Thoracic aorta (tissue), 2 donors: ENCODE measurements around the gene NEK5. TPM values are rescaled to one million over a fixed set of nuclear protein-coding genes. Genes with fewer than 3 reads are reported as not detected.
"Not testable (repeated sequence)": the region's sequence is repeated elsewhere in the genome, so short reads cannot be mapped to it uniquely, and the experiment has no call there.

Experiments
- ATAC-seq: fragments of 150-250 bp; one replicate; pipeline ENCODE4 v1.8.0; 2017; ENCODE audit warnings: low read depth; ENCODE audit not compliant: insufficient number of reproducible peaks, low FRiP score
- DNase-seq: peaks from one replicate; pipeline ENCODE4 v3.0.0-alpha.2; 2020; ENCODE audit warnings: low spot score
- H3K27ac ChIP-seq, 2 donors: fragments of 200-600 bp; sonication (generic); 1 replicate in 1 of 2; 2 replicates in 1 of 2; pipeline ENCODE4 v1.5.1; 2016; ENCODE audit warnings: mild to moderate bottlenecking in 2 of 2, moderate library complexity in 2 of 2
- H3K27me3 ChIP-seq: fragments of 200-600 bp; sonication (generic); replicated peaks from 2 replicates; pipeline ENCODE4 v1.6.0; 2016; ENCODE audit warnings: mild to moderate bottlenecking; ENCODE audit not compliant: insufficient read depth
- H3K36me3 ChIP-seq: fragments of 200-600 bp; sonication (generic); one replicate; pipeline ENCODE4 v1.5.1; 2016
- H3K4me1 ChIP-seq, 2 donors: fragments of 200-600 bp; sonication (generic); 1 replicate in 1 of 2; 2 replicates in 1 of 2; pipeline versions ENCODE4 v1.5.1 to v1.6.0; 2016; ENCODE audit warnings: low read depth in 2 of 2, mild to moderate bottlenecking in 1 of 2; ENCODE audit not compliant: control insufficient read depth in 1 of 2
- H3K4me3 ChIP-seq: fragments of 200-600 bp; sonication (generic); 2 replicates; pipeline ENCODE4 v1.5.1; 2016; ENCODE audit warnings: mild to moderate bottlenecking
- H3K9me3 ChIP-seq: fragments of 200-600 bp; sonication (generic); 2 replicates; pipeline ENCODE4 v1.5.1; 2016
- total RNA-seq, 2 donors: library from RNA; depleted of rRNA; stranded (reverse); fragments of >200 nt; gene quantifications; one replicate each; pipeline versions ENCODE4 v1.1.0 to v1.2.3, GENCODE V29; 2016
- TF ChIP-seq, protein P1 (sequence below): fragments of 200-600 bp; sonication (generic); IDR thresholded peaks from one replicate; pipeline ENCODE4 v1.5.1; 2019; ENCODE audit warnings: antibody characterized with exemption

NEK5 gene
- total RNA-seq, 2 donors from 2014 or later, result 0.27 to 0.28 TPM

DNA sequence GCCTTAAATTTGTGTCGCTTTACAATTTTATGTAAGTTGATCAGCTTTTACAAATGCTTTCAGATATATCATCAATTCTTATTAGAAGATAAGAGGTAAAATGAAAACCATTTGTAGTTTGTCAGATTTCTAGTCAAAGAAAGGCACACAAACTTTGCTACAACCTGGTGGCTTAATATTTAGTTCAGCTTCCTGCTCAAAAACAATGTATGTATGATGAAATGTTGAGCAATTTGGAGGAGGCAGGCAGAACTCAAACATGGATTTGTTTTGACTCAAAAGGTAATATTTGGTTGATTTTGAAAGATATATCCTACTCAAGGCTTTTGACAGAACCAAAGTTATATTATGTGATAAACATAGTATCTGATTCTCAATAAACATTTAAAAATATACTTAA is 24.2 kb downstream of the NEK5 start:
- TF ChIP-seq, protein P1, sequence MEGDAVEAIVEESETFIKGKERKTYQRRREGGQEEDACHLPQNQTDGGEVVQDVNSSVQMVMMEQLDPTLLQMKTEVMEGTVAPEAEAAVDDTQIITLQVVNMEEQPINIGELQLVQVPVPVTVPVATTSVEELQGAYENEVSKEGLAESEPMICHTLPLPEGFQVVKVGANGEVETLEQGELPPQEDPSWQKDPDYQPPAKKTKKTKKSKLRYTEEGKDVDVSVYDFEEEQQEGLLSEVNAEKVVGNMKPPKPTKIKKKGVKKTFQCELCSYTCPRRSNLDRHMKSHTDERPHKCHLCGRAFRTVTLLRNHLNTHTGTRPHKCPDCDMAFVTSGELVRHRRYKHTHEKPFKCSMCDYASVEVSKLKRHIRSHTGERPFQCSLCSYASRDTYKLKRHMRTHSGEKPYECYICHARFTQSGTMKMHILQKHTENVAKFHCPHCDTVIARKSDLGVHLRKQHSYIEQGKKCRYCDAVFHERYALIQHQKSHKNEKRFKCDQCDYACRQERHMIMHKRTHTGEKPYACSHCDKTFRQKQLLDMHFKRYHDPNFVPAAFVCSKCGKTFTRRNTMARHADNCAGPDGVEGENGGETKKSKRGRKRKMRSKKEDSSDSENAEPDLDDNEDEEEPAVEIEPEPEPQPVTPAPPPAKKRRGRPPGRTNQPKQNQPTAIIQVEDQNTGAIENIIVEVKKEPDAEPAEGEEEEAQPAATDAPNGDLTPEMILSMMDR, result no peak
- H3K4me3 ChIP-seq, result no peak overlapping the region
- no peaks in the 10 kb centered on the region for H3K27me3 ChIP-seq
- H3K4me1 ChIP-seq, result no peaks in the 10 kb centered on the region
- no peaks in the 10 kb centered on the region for H3K36me3 ChIP-seq
- H3K9me3 ChIP-seq, result no peaks in the 10 kb centered on the region
- ATAC-seq, result no peak
- H3K27ac ChIP-seq, result no peak overlapping the region
- no peak for DNase-seq

DNA sequence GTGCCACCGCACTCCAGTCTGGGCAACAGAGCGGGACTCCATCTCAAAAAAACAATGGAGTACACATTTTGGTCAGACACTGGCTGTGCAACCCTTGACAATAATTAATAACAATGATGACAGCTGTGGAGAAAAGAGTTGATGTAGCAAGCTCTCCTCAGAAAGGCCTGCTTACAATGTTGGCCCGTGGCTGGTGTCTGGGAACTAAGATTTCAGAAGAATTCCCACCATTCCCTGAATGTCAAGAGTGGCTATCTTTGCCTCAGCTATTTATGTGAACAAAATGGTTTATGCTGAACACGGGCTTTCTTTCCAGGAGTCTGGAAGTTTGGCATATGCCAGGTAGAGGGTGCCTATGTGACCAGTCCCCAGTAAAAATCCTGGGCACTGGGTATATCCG is 25.5 kb downstream of the NEK5 start:
- ATAC-seq, result no peak
- TF ChIP-seq, protein P1, result no peak

DNA sequence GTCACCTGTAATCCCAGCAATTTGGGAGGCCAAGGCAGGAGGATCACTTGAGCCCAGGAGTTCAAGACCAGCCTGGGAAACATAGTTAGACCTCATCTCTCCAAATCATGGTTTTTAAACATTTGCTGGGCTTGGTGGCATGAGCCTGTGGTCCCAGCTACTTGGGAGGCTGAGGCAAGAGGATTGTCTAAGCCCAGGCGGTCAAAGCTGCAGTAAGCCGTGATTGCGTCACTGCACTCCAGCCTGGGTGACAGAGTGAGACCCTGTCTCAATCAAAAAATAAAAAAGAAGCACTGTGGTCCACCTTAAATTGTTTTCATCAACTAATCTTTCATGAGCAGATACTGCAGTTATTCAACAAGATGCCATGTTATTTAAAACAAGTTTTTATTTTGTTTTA is 26.4 kb downstream of the NEK5 start:
- ATAC-seq, H3K4me1 ChIP-seq, H3K9me3 ChIP-seq, H3K36me3 ChIP-seq, H3K4me3 ChIP-seq, H3K27ac ChIP-seq, H3K27me3 ChIP-seq, DNase-seq: not testable (repeated sequence)

More for the DNA sequence above, 25.5 kb downstream of the NEK5 start:
- Histone ChIP-seq H3K4me3 (no peak overlapping the region), H3K27ac (no peak overlapping the region), H3K9me3 (no peaks in the 10 kb centered on the region), H3K27me3 (no peaks in the 10 kb centered on the region), H3K36me3 (no peaks in the 10 kb centered on the region), H3K4me1 (no peaks in the 10 kb centered on the region)
- no peak for DNase-seq

DNA sequence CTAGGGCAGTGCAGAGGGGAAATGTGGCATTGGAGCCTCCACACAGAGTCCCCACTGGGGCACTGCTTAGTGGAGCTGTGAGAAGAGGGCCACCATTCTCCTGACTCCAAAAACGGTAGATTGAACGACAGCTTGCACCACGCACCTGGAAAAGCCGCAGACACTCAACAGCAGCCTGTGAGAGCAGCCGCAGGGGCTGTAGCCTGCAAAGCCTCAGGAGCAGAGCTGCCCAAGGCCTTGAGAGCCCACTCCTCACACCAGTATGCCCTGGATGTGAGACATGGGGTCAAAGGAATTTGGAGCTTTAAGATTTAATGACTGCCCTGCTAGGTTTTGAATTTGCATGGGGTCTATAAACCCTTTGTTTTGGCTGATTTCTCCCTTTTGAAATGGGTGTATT is 31.7 kb downstream of the NEK5 start:
- TF ChIP-seq, protein P1, result no peak
- Histone ChIP-seq H3K4me1 (no peaks in the 10 kb centered on the region), H3K9me3 (no peaks in the 10 kb centered on the region), H3K27me3 (no peaks in the 10 kb centered on the region), H3K36me3 (no peaks in the 10 kb centered on the region), H3K4me3 (no peak overlapping the region), H3K27ac (no peak overlapping the region)
- no peak for DNase-seq
- no peak for ATAC-seq

DNA sequence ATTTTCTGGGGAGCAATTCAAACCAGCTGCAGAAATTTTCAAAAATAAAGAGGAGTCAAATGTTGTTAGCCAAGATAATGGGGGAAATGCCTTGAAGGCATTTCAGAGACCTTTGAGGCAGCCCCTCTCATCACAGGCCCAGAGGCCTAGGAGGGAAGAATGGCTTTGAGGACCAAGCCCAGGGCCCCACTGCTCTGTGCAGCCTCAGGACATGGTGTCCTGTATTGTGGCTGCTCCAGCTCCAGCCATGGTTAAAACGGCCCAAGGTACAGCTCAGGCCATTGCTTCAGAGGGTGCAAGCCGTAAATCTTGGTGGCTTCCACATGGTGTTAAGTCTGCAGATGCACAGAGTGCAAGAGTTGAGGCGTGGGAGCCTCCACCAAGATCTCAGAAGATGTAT is 32.1 kb downstream of the NEK5 start:
- Histone ChIP-seq H3K4me1 (no peaks in the 10 kb centered on the region), H3K4me3 (no peak overlapping the region), H3K9me3 (no peaks in the 10 kb centered on the region), H3K36me3 (no peaks in the 10 kb centered on the region), H3K27ac (no peak overlapping the region), H3K27me3 (no peaks in the 10 kb centered on the region)
- no peak for ATAC-seq
- no peak for DNase-seq
- TF ChIP-seq, protein P1, result no peak

DNA sequence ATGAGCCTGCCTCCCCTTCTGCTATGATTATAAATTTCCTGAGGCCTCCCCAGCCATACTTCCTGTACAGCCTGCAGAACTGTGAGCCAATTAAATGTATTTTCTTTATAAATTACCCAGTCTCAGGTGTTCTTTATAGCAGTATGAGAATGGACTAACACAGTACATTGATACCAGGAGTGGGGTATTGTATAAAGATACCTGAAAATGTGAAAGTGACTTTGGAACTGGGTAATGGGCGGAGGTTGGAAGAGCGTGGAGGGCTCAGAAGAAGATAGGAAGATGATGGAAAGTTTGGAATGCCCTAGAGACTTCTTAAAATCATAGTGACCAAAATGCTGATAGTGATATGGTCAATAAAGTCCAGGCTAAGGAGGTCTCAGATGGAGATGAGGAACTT is 32.8 kb downstream of the NEK5 start:
- TF ChIP-seq, protein P1, result no peak
- no peak overlapping the region for H3K4me3 ChIP-seq

More for the DNA sequence above, 32.8 kb downstream of the NEK5 start:
- Histone ChIP-seq H3K27me3 (no peaks in the 10 kb centered on the region), H3K9me3 (no peaks in the 10 kb centered on the region), H3K4me1 (no peaks in the 10 kb centered on the region), H3K36me3 (no peaks in the 10 kb centered on the region), H3K27ac (no peak overlapping the region)
- ATAC-seq (no peak), DNase-seq (no peak)
